H9 (cell line): ENCODE results near the gene HADH. TPM values are rescaled to one million over a fixed set of nuclear protein-coding genes. Genes with fewer than 3 reads are reported as not detected.

Source experiments
- DNase-seq: peaks from one replicate; pipeline ENCODE4 v3.0.0-alpha.2; 2017
- H2AFZ ChIP-seq: one replicate; pipeline ENCODE4 v1.6.1; 2013; ENCODE audit warnings: mild to moderate bottlenecking, low read length, control low read depth, moderate library complexity
- H2AK5ac ChIP-seq: 2 replicates; pipeline ENCODE4 v1.6.1; 2013; ENCODE audit warnings: low read length, control low read depth, mixed read lengths; ENCODE audit not compliant: insufficient read length
- H2BK120ac ChIP-seq: one replicate; pipeline ENCODE4 v1.6.1; 2013; ENCODE audit warnings: low read depth, mild to moderate bottlenecking, low read length, control low read depth, inconsistent platforms; ENCODE audit not compliant: poor library complexity, severe bottlenecking
- H2BK12ac ChIP-seq: 2 replicates; pipeline ENCODE4 v1.6.1; 2013; ENCODE audit warnings: low read length, control low read depth, mixed read lengths, low read depth; ENCODE audit not compliant: insufficient read length
- H2BK15ac ChIP-seq: 2 replicates; pipeline ENCODE4 v1.6.1; 2013; ENCODE audit warnings: low read depth, low read length, control low read depth
- H2BK20ac ChIP-seq: one replicate; pipeline ENCODE4 v1.6.1; 2013; ENCODE audit warnings: low read depth, mild to moderate bottlenecking, low read length, control low read depth, inconsistent platforms; ENCODE audit not compliant: poor library complexity, severe bottlenecking
- H2BK5ac ChIP-seq: 2 replicates; pipeline ENCODE4 v1.6.1; 2013; ENCODE audit warnings: low read length, control low read depth, mixed read lengths; ENCODE audit not compliant: insufficient read length
- H3K14ac ChIP-seq: 2 replicates; pipeline ENCODE4 v1.6.1; 2013; ENCODE audit warnings: low read length, control low read depth; ENCODE audit not compliant: insufficient read depth
- H3K18ac ChIP-seq: 2 replicates; pipeline ENCODE4 v1.6.1; 2013; ENCODE audit warnings: low read depth, mild to moderate bottlenecking, mixed read lengths, low read length, control low read depth; ENCODE audit not compliant: insufficient read length
- H3K23ac ChIP-seq: 2 replicates; pipeline ENCODE4 v1.6.1; 2013; ENCODE audit warnings: low read length, control low read depth, mixed read lengths, low read depth; ENCODE audit not compliant: insufficient read length
- H3K23me2 ChIP-seq: 2 replicates; pipeline ENCODE4 v1.6.1; 2013; ENCODE audit warnings: low read depth, mild to moderate bottlenecking, mixed read lengths, low read length, control low read depth; ENCODE audit not compliant: insufficient read length, poor library complexity, severe bottlenecking
- H3K27ac ChIP-seq: 2 replicates; pipeline ENCODE4 v1.5.1; 2013; ENCODE audit warnings: low read length, control low read depth, mixed read lengths, low read depth; ENCODE audit not compliant: insufficient read length
- H3K27me3 ChIP-seq: 2 replicates; pipeline ENCODE4 v1.6.1; 2013; ENCODE audit warnings: low read length, control low read depth, inconsistent platforms; ENCODE audit not compliant: insufficient read depth
- H3K4ac ChIP-seq: 2 replicates; pipeline ENCODE4 v1.6.1; 2013; ENCODE audit warnings: low read depth, mild to moderate bottlenecking, control low read depth, inconsistent platforms, low read length, moderate library complexity
- H3K4me1 ChIP-seq: 2 replicates; pipeline ENCODE4 v1.6.1; 2013; ENCODE audit warnings: low read length, control low read depth, inconsistent platforms; ENCODE audit not compliant: insufficient read depth
- H3K4me2 ChIP-seq: 2 replicates; pipeline ENCODE4 v1.6.1; 2013; ENCODE audit warnings: low read length, control low read depth, mixed read lengths; ENCODE audit not compliant: insufficient read length, insufficient read depth
- H3K56ac ChIP-seq: 2 replicates; pipeline ENCODE4 v1.6.1; 2013; ENCODE audit warnings: low read depth, mild to moderate bottlenecking, mixed read lengths, low read length, control low read depth; ENCODE audit not compliant: insufficient read length
- H3K79me1 ChIP-seq: 2 replicates; pipeline ENCODE4 v1.6.1; 2013; ENCODE audit warnings: low read depth, mild to moderate bottlenecking, moderate library complexity, low read length, control low read depth, inconsistent platforms; ENCODE audit not compliant: insufficient read depth, poor library complexity, severe bottlenecking
- H3K79me2 ChIP-seq: 2 replicates; pipeline ENCODE4 v1.6.1; 2013; ENCODE audit warnings: low read length, control low read depth, inconsistent platforms; ENCODE audit not compliant: insufficient read depth
- H3K9ac ChIP-seq: 2 replicates; pipeline ENCODE4 v1.6.1; 2013; ENCODE audit warnings: low read length, control low read depth, mixed read lengths; ENCODE audit not compliant: insufficient read length; ENCODE audit errors: extremely low read depth
- H3K9me3 ChIP-seq: one replicate; pipeline ENCODE4 v1.6.1; 2013; ENCODE audit warnings: low read depth, low read length, inconsistent platforms; ENCODE audit not compliant: control insufficient read depth
- H3T11ph ChIP-seq: one replicate; pipeline ENCODE4 v1.6.1; 2013; ENCODE audit warnings: mild to moderate bottlenecking, low read length, control low read depth, inconsistent platforms
- H4K20me1 ChIP-seq: one replicate; pipeline ENCODE4 v1.6.1; 2013; ENCODE audit not compliant: control insufficient read depth, insufficient read length, insufficient read depth
- H4K5ac ChIP-seq: 2 replicates; pipeline ENCODE4 v1.6.1; 2013; ENCODE audit warnings: low read depth, mild to moderate bottlenecking, mixed read lengths, low read length, control low read depth; ENCODE audit not compliant: insufficient read length
- H4K8ac ChIP-seq: replicated peaks from 2 replicates; pipeline ENCODE4 v1.6.1; 2013; ENCODE audit warnings: low read length, control low read depth, mixed read lengths, low read depth; ENCODE audit not compliant: insufficient read length
- H4K91ac ChIP-seq: 2 replicates; pipeline ENCODE4 v1.6.1; 2013; ENCODE audit warnings: low read depth, mild to moderate bottlenecking, moderate library complexity, mixed read lengths, low read length, control low read depth; ENCODE audit not compliant: insufficient read length
- H3K27ac Mint-ChIP-seq, 3 experiments: 2 replicates in 2 of 3; 3 replicates in 1 of 3; pipeline ENCODE4 v1.8.0; 2020 to 2021; ENCODE audit warnings: mixed read lengths in 3 of 3, mild to moderate bottlenecking in 1 of 3, moderate library complexity in 1 of 3
- H3K27me3 Mint-ChIP-seq: 2 replicates; pipeline ENCODE4 v1.8.0; 2021; ENCODE audit warnings: low read depth, mild to moderate bottlenecking, moderate library complexity, mixed read lengths
- H3K36me3 Mint-ChIP-seq, 3 experiments: 2 replicates in 2 of 3; 3 replicates in 1 of 3; pipeline ENCODE4 v1.8.0; 2020 to 2021; ENCODE audit warnings: low read depth in 3 of 3, mixed read lengths in 3 of 3; ENCODE audit not compliant: insufficient read depth in 1 of 3
- H3K4me1 Mint-ChIP-seq, 2 experiments: 2 replicates each; pipeline ENCODE4 v1.8.0; 2020; ENCODE audit warnings: mixed read lengths in 2 of 2
- H3K4me3 Mint-ChIP-seq, 2 experiments: 2 replicates in 1 of 2; 3 replicates in 1 of 2; pipeline ENCODE4 v1.8.0; 2020 to 2021; ENCODE audit warnings: mild to moderate bottlenecking in 2 of 2, mixed read lengths in 2 of 2, moderate library complexity in 1 of 2
- H3K9me3 Mint-ChIP-seq, 2 experiments: 2 replicates in 1 of 2; 3 replicates in 1 of 2; pipeline ENCODE4 v1.8.0; 2020; ENCODE audit warnings: mild to moderate bottlenecking in 2 of 2, mixed read lengths in 2 of 2, moderate library complexity in 1 of 2
- WGBS: extraction: QIAGEN DNeasy Blood & Tissue Kit; methylation state at CpG from one replicate; pipeline ENCODE4 v1.1.7; 2013; ENCODE audit warnings: missing lambda C conversion rate, low lambda C conversion rate, mixed read lengths; ENCODE audit not compliant: insufficient read length; ENCODE audit errors: extremely low coverage; 5-methylcytosine and 5-hydroxymethylcytosine counted together
- total RNA-seq: library from RNA; stranded (reverse); gene quantifications from 2 replicates; pipeline ENCODE4 v1.2.1, GENCODE V29; 2021
- TF ChIP-seq, protein P1 (sequence below): fragments of 200-600 bp; sonication (generic); conservative IDR thresholded peaks from 3 replicates; pipeline ENCODE4 v1.8.0; 2021; ENCODE audit warnings: antibody characterized with exemption, mild to moderate bottlenecking

The HADH gene
- total RNA-seq, 1 experiment from 2014 or later = 44.4 TPM

DNA sequence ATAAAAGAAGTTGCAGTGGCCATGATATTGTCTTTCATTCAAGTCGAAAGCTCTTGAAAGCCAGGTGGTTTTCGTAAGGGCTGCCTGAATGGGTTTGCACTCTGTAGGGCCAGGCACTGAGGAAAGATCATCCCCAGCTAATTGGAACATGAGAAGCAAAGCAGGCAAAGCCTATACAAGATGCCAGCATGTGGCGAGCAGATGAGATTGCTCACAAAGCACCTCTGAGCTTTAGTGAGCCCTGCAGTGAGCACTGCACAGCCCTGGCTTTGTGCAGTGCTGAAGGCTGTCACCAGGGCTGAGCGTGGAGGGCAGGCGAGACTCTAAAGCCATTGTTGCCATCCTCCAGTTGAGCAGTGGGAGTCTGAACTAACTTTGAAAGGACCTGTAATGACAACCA, 53.8 kb downstream of the HADH start:
- TF ChIP-seq, protein P1, sequence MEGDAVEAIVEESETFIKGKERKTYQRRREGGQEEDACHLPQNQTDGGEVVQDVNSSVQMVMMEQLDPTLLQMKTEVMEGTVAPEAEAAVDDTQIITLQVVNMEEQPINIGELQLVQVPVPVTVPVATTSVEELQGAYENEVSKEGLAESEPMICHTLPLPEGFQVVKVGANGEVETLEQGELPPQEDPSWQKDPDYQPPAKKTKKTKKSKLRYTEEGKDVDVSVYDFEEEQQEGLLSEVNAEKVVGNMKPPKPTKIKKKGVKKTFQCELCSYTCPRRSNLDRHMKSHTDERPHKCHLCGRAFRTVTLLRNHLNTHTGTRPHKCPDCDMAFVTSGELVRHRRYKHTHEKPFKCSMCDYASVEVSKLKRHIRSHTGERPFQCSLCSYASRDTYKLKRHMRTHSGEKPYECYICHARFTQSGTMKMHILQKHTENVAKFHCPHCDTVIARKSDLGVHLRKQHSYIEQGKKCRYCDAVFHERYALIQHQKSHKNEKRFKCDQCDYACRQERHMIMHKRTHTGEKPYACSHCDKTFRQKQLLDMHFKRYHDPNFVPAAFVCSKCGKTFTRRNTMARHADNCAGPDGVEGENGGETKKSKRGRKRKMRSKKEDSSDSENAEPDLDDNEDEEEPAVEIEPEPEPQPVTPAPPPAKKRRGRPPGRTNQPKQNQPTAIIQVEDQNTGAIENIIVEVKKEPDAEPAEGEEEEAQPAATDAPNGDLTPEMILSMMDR = no peak
- Histone ChIP-seq H2BK120ac (no peak overlapping the region), H2BK5ac (no peak overlapping the region), H3K4me1 (no peaks in the 10 kb centered on the region), H3K79me1 (no peaks in the 10 kb centered on the region), H3K27ac (no peak overlapping the region), H3K14ac (no peak overlapping the region), H3K56ac (no peak overlapping the region), H2AK5ac (no peak overlapping the region), H4K20me1 (no peaks in the 10 kb centered on the region), H4K91ac (no peak overlapping the region), H3K4ac (no peak overlapping the region), H3K79me2 (no peaks in the 10 kb centered on the region), H2BK20ac (no peak overlapping the region), H4K8ac (no peak overlapping the region), H2BK12ac (no peak overlapping the region), H4K5ac (no peak overlapping the region), H3K9me3 (no peaks in the 10 kb centered on the region), H3T11ph (no peak overlapping the region), H3K18ac (no peak overlapping the region), H3K23me2 (no peaks in the 10 kb centered on the region), H3K23ac (no peak overlapping the region), H3K27me3 (no peaks in the 10 kb centered on the region), H3K4me2 (no peak overlapping the region), H2AFZ (no peak overlapping the region), H2BK15ac (no peak overlapping the region), H3K9ac (no peak overlapping the region)
- no CpG with 5 or more reads among the region's 5 CpGs for WGBS
- no peak for DNase-seq
- no peak overlapping the region for H3K4me3 Mint-ChIP-seq
- H3K9me3 Mint-ChIP-seq = no peaks in the 10 kb centered on the region
- H3K27me3 Mint-ChIP-seq = peaks cover 5% of the 10 kb centered on the region
- H3K27ac Mint-ChIP-seq = peak overlapping the region in 1 of 3 experiments; percentile 59; a peak in 2 of 7 replicates
- H3K4me1 Mint-ChIP-seq = peaks cover 6 to 9% of the 10 kb centered on the region in 2 experiments
- no peaks in the 10 kb centered on the region for H3K36me3 Mint-ChIP-seq
